Activated CD8-positive, alpha-beta memory T cell treated with anti-CD3 and anti-CD28 coated beads, Interleukin-2, amount 50 U/mL, for 24 hours (primary cell): ENCODE data around the gene GMPPA.
A peak's percentile ranks its signal among the peaks of the same experiment; 100 is the strongest.

Source experiments
- DNase-seq: peaks from one replicate; pipeline ENCODE4 v3.0.0-alpha.2; 2020; ENCODE audit errors: extremely low read depth

Gene GMPPA

GRCh38 chr2:219540784-219541504 is 42.3 kb downstream of the GMPPA start:
- no peak for DNase-seq

GRCh38 chr2:219541611-219542180 is 43.0 kb downstream of the GMPPA start:
- DNase-seq = peak; percentile 43

GRCh38 chr2:219542931-219543595 is 44.4 kb downstream of the GMPPA start:
- no peak for DNase-seq

GRCh38 chr2:219543596-219544358 is 45.1 kb downstream of the GMPPA start, which contains the start of the genes CHPF and TMEM198:
Gene CHPF (minus strand): TSS chr2:219543809. CDS start chr2:219543538, 271 bp downstream.
Gene TMEM198 (plus strand): TSS chr2:219544028. CDS start chr2:219544728, 700 bp downstream.
- DNase-seq = peak; percentile 87

- no peak for DNase-seq
Measured at GRCh38 chr2:219544567-219544966, 45.9 kb downstream of the GMPPA start.

GRCh38 chr2:219545295-219545942 is 46.7 kb downstream of the GMPPA start:
- no peak for DNase-seq

- no peak for DNase-seq
Measured at GRCh38 chr2:219545943-219546352, 47.3 kb downstream of the GMPPA start.

- DNase-seq = no peak
Measured at GRCh38 chr2:219547621-219548020, 48.9 kb downstream of the GMPPA start.

GRCh38 chr2:219548990-219549389 is 50.3 kb downstream of the GMPPA start:
- no peak for DNase-seq

GRCh38 chr2:219549619-219550018 is 50.9 kb downstream of the GMPPA start:
- no peak for DNase-seq

GRCh38 chr2:219551441-219552381 is 53.0 kb downstream of the GMPPA start:
- DNase-seq = no peak

- peak; percentile 34 for DNase-seq
Measured at GRCh38 chr2:219552382-219553167, 53.9 kb downstream of the GMPPA start.

GRCh38 chr2:219553168-219553417 is 54.4 kb downstream of the GMPPA start:
- DNase-seq = no peak

GRCh38 chr2:219553463-219553963 is 54.8 kb downstream of the GMPPA start:
- no peak for DNase-seq

- no peak for DNase-seq
Measured at GRCh38 chr2:219554350-219554749, 55.7 kb downstream of the GMPPA start.

GRCh38 chr2:219555956-219556355 is 57.3 kb downstream of the GMPPA start:
- DNase-seq = no peak

GRCh38 chr2:219556413-219556812 is 57.7 kb downstream of the GMPPA start:
- DNase-seq = no peak
